HepG2 (cell line): ENCODE results near the gene ABCA8. TPM values are rescaled to one million over a fixed set of nuclear protein-coding genes. Genes with fewer than 3 reads are reported as not detected.

Source experiments
- DNMT3B ChIP-seq: conservative IDR thresholded peaks from 2 replicates; pipeline ENCODE4 v1.6.1; 2016; ENCODE audit warnings: missing biosample characterization, control low read depth
- EP300 ChIP-seq, 3 experiments: sonication (generic) in 1 of 3; formaldehyde crosslinking in 1 of 3; IDR thresholded peaks; 2 replicates each; pipeline versions ENCODE4 v1.5.1 to v1.6.1; 2011 to 2020; ENCODE audit warnings: low read depth in 2 of 3, low read length in 2 of 3, borderline replicate concordance in 1 of 3, improper control_type of control experiment in 1 of 3, mild to moderate bottlenecking in 1 of 3, missing genetic modification reagents in 1 of 3, moderate library complexity in 1 of 3
- NR2F6 ChIP-seq, 2 experiments: IDR thresholded peaks; 2 replicates each; pipeline ENCODE4 v1.6.1; 2016; ENCODE audit warnings: antibody characterized with exemption in 1 of 2, mild to moderate bottlenecking in 1 of 2
- ONECUT2 ChIP-seq: sonication (generic); formaldehyde crosslinking; IDR thresholded peaks from 2 replicates; pipeline ENCODE4 v1.4.0; 2020; ENCODE audit warnings: missing genetic modification reagents
- PATZ1 ChIP-seq: sonication (generic); formaldehyde crosslinking; IDR thresholded peaks from 2 replicates; pipeline ENCODE4 v1.4.0; 2020; ENCODE audit warnings: missing genetic modification reagents
- PLSCR1 ChIP-seq: sonication (generic); formaldehyde crosslinking; IDR thresholded peaks from 2 replicates; pipeline ENCODE4 v1.5.0; 2020; ENCODE audit warnings: missing genetic modification reagents, mild to moderate bottlenecking, borderline replicate concordance
- PRDM10 ChIP-seq: sonication (generic); formaldehyde crosslinking; IDR thresholded peaks from 2 replicates; pipeline ENCODE4 v1.4.0; 2020; ENCODE audit warnings: low read depth, missing genetic modification reagents
- RBM22 ChIP-seq: fragments of 200-400 bp; formaldehyde crosslinking; optimal IDR thresholded peaks from 2 replicates; pipeline ENCODE3; 2017; ENCODE audit warnings: mild to moderate bottlenecking, low read length, moderate library complexity
- REPIN1 ChIP-seq: sonication (generic); formaldehyde crosslinking; IDR thresholded peaks from 2 replicates; pipeline ENCODE4 v1.8.0; 2022; ENCODE audit warnings: missing genetic modification reagents, low read depth, mild to moderate bottlenecking, borderline replicate concordance
- RFXAP ChIP-seq: sonication (generic); formaldehyde crosslinking; IDR thresholded peaks from 2 replicates; pipeline ENCODE4 v1.4.0; 2020; ENCODE audit warnings: missing genetic modification reagents, borderline replicate concordance
- THAP8 ChIP-seq: sonication (generic); formaldehyde crosslinking; IDR thresholded peaks from 2 replicates; pipeline ENCODE4 v1.5.1; 2020; ENCODE audit warnings: missing genetic modification reagents, mild to moderate bottlenecking, borderline replicate concordance
- ZNF30 ChIP-seq: sonication (generic); formaldehyde crosslinking; IDR thresholded peaks from 2 replicates; pipeline ENCODE4 v1.5.0; 2020; ENCODE audit warnings: mild to moderate bottlenecking, missing genetic modification reagents
- ZNF460 ChIP-seq: sonication (generic); formaldehyde crosslinking; IDR thresholded peaks from 2 replicates; pipeline ENCODE4 v1.5.1; 2020; ENCODE audit warnings: missing genetic modification reagents, mild to moderate bottlenecking, borderline replicate concordance
- ZNF570 ChIP-seq: sonication (generic); formaldehyde crosslinking; IDR thresholded peaks from 2 replicates; pipeline ENCODE4 v1.4.0; 2020; ENCODE audit warnings: mild to moderate bottlenecking, missing genetic modification reagents, borderline replicate concordance
- ZNF574 ChIP-seq: sonication (generic); formaldehyde crosslinking; IDR thresholded peaks from 2 replicates; pipeline ENCODE4 v1.4.0; 2020; ENCODE audit warnings: missing genetic modification reagents
- ZNF644 ChIP-seq: IDR thresholded peaks from 2 replicates; pipeline ENCODE4 v1.6.1; 2016; ENCODE audit warnings: low read depth
- ZNF678 ChIP-seq: sonication (generic); formaldehyde crosslinking; IDR thresholded peaks from 2 replicates; pipeline ENCODE4 v1.4.0; 2020; ENCODE audit warnings: mild to moderate bottlenecking, missing genetic modification reagents
- polyA plus RNA-seq, 8 experiments: library from polyadenylated mRNA; depleted of rRNA in 3 of 8; stranded (reverse) in 7 of 8; unstranded in 1 of 8; fragments of >200 nt; fragmentation: Illumina TruSeq in 4 of 8; extraction: Trizol in 4 of 8; gene quantifications; 2 replicates each; pipeline versions ENCODE4 v1.2.1 to v1.2.3, GENCODE V29; 2011 to 2016; ENCODE audit warnings: low read depth in 4 of 8, missing spikeins in 1 of 8, mixed read lengths in 1 of 8; ENCODE audit not compliant: insufficient read depth in 1 of 8
- total RNA-seq, 5 experiments: library from RNA; depleted of rRNA; stranded (reverse); fragments of >200 nt; fragmentation: Illumina TruSeq; extraction: Trizol; gene quantifications; 2 replicates each; pipeline ENCODE4 v1.2.3, GENCODE V29; 2016; ENCODE audit warnings: low read depth in 1 of 5

Gene ABCA8
- total and polyA plus RNA-seq, 2 of the 13 experiments (the other 11 are each of a cell fraction or from before 2014, with no cell fraction given), result 0.05 to 0.18 TPM

GRCh38 chr17:68908045-68908444 is 47.1 kb downstream of the ABCA8 start (continued):
- TF ChIP-seq EP300 (IDR thresholded peaks at IDR 0.05; ENCODE audit: low read depth in 2 of 2, low read length in 2 of 2), result peak in 1 of 2 experiments; percentile 92; a peak in 2 of 4 replicates
- TF ChIP-seq EP300 (CRISPR knock-in tag; IDR thresholded peaks at IDR 0.05; ENCODE audit: borderline replicate concordance), result no peak; the same call in 1 of the 2 replicates
- TF ChIP-seq NR2F6 (IDR thresholded peaks at IDR 0.05), result peak; percentile 80
- peak; percentile 86 for TF ChIP-seq NR2F6 (CRISPR knock-in tag; IDR thresholded peaks at IDR 0.05)
- TF ChIP-seq ZNF678 (CRISPR knock-in tag), result no peak
- TF ChIP-seq PLSCR1 (CRISPR knock-in tag), result no peak
- TF ChIP-seq ZNF30 (CRISPR knock-in tag), result no peak
- TF ChIP-seq PATZ1 (CRISPR knock-in tag), result no peak
- no peak for TF ChIP-seq RFXAP (CRISPR knock-in tag)
- TF ChIP-seq ONECUT2 (CRISPR knock-in tag), result peak; percentile 88
- no peak for TF ChIP-seq ZNF570 (CRISPR knock-in tag)
- TF ChIP-seq ZNF644 (CRISPR knock-in tag), result 0 out of 2 replicates have a peak, but pooled peaks have one; percentile 56
- no peak for TF ChIP-seq THAP8 (CRISPR knock-in tag)
- TF ChIP-seq RBM22, result no peak
- TF ChIP-seq ZNF460 (CRISPR knock-in tag), result no peak
- TF ChIP-seq REPIN1 (CRISPR knock-in tag), result peak; percentile 53; the same call in 1 of the 2 replicates
- no peak for TF ChIP-seq PRDM10
- TF ChIP-seq ZNF574 (CRISPR knock-in tag), result no peak
- no peak for TF ChIP-seq DNMT3B (CRISPR knock-in tag)
